ENCODE results near the gene CACNA1A.

- TF ChIP-seq CTCF (IDR thresholded peaks at IDR 0.05) (no peak), POLR2A (IDR thresholded peaks at IDR 0.05) (no peak)
Measured at GRCh38 chr19:13537454-13537853, 31.2 kb upstream of the CACNA1A start.
